HuH-7.5 (cell line): ENCODE data around the gene ADAMTS12.
A peak's percentile ranks its signal among the peaks of the same experiment; 100 is the strongest.

Experiments used
- DNase-seq: peaks from one replicate; pipeline ENCODE4 v3.0.0; 2011; ENCODE audit warnings: low spot score

Gene ADAMTS12

DNA sequence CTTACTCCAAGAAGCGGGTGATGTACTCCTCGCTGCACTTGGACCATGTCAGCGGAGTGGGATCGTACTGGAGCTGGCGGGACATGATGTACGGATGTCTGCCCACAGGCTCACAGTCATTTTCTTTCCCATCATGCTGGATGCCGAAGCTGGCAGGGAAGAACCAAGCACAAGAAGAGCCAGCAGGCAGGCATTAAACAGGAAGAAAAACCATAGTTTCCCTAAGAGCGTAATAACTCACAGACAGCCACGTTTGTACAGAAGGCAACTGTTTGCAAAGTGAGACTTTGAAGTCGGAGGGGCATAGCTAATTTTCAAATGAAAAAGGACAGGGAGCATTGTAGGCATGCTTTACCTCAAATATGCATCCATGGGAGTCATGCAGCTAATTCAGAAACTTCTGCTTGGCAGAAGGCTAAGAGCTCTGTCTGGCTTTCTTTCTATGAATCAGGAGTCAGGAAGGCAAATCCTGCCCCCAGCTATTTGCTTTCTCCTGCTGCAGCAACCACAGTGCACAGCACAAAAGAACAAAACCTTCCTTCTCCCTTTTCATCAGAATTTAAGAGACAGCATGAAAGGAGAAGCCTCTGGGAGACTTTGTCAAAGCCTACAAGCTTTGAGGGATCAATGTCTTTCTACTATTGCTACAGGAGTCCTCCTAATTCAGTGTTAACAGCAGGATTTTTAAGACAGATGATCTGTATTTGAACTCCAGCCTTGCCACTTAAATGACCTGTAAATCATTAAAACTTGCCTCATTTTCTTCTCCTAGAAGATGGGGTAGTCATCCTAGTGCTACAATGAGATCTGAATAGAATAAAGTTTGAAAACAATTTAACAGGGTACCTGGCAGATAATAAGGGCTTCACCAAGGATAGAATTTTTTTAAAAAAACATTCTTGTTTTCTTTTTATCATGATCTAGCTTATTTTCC lies 242.0 kb downstream of the ADAMTS12 start:
- no peak for DNase-seq

DNA sequence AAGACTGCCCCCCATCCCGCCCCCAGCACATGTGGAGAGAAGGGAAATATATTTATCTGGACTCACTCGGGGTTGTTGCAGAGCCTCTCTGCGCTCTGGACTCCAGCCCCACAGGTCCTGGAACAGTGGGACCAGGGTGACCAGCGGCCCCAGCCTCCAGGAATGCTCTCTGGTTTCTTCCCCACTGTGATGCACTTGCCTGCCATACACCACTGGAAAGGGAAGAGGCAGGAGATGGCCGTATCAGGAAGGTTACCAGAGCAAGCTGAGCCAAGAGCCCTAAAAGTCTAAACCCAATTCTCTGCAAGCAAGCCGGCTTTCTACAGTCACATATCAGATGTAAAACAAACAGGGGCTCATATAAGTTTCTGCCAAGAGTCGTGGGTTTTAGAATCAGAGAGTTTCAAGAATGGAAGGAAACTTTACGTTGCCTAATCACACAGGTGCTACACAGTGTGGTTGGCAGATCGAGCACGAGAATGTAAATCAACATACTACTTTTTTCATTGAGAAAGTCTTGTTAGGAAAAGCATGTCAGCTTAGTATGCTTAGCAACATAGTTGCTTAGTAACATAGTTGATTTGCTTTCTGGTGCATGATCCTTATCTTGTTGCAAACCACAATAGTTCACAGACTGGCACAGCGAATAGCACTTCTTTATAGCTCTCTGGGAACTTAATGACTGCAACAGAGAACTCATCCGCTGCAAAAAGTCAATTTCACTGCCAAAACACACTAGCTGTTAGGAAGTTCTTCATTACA lies 249.9 kb downstream of the ADAMTS12 start:
- no peak for DNase-seq

DNA sequence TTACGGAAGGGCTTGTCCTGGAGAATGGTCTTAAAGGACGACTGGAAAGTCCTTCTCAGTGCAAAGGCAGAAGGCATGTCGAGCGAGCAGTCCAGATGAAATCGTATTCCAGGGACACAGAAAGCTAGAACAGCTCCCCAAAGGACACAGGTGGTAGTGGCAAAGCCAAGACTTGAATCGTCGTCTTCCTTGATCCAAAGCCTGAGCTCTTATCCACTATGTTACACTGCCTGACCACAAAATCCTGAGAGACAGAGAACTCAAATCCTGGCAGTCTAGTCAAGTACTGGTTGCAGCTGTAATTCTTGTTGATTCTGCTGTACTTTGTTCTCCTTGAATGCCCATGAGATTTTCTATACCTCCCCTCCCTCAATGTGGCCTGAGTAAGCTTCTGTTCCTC lies 252.3 kb downstream of the ADAMTS12 start:
- DNase-seq = no peak

DNA sequence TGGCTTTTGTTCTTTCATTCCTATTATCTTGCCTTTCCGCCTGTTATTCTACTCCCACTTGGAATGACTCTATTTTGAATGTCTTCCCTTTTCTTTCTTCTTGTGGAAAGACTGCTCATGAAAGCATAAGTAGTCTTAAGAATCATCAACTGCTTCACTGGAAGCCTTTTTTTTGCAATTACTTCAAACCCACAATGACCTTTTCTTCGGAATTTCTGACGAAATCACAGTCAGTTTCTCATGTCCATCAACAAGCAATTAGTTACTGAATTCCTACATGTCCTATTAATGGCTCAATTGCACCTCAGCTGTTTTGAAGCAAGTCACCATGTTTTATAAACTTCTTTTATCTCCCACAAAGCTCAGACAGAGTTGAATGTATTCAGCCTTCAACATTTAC lies 254.8 kb downstream of the ADAMTS12 start:
- DNase-seq = no peak

DNA sequence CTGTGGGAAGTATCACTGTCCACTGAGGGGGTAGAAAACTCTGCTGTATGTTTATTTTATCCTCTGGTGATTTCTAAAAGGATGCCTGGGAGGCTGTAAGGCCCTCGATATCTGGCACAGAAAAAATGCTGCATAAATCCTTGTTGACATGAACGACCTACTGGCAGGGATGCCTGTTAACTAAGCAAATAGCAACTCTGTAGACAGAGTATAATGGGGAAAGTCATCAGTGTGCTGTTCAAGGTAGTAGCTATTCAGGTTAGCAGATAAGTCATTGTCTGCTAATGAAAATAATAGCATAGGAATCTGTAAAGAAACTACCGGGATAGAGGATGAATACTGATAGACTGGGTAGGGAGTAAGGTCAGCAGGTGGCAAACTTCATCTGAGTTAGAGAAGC lies 256.2 kb downstream of the ADAMTS12 start:
- DNase-seq = no peak

DNA sequence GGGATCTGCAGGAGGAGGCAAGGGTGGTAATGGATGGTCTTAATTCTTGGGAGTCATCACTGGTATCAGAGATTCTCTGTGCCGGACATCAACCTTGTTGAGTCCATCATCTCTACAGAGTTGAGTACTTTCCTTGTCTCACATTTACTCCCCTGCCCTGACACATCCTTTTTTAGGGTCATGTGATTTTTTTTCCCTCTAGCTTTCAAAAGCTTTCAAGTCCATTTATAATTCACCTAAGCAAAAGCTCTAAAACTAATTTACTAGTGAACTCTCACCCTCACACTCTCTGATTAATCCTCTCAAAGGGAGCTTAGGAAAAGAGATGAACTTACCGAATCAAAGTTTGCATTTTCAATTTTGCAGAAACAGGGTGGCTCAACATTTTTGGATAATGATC lies 258.1 kb downstream of the ADAMTS12 start:
- DNase-seq = no peak

DNA sequence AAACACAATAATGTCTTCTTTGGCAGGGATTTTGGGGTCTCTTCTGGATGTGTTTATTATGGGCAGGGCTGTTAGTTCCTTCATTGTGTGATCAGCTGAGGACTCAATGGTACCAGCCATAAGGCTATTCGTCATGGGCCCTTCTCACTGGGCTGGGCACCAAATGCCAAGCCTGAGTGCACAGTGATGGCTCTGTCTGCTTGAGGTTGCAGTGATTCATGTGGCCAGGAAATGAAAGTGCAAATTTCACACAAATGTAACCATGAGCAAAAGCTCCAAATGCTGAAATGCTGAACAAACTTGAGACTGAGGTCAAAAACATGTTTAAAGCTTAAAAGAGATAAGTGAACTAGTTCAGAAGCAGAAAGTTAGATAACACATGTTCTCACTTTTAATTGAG lies 260.0 kb downstream of the ADAMTS12 start:
- DNase-seq = no peak

DNA sequence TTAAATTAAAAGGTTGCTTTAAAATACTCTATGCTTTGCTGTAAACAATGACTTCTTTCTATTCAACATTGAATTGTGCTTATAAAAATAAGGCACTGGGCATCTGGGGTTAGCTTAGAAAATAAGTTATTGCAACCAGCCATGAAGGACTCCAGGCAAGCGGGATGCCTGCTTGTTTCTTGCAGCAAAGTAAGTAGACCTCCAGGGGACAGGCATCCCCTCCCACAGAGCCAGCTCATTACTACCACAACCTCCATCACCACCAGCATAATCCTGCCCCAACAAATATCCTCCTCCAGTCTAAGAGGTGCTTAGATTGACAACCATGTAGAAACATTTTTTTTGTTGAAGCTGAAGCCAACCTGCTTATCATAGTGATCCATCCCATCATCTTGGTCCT lies 260.7 kb downstream of the ADAMTS12 start:
- DNase-seq = no peak

DNA sequence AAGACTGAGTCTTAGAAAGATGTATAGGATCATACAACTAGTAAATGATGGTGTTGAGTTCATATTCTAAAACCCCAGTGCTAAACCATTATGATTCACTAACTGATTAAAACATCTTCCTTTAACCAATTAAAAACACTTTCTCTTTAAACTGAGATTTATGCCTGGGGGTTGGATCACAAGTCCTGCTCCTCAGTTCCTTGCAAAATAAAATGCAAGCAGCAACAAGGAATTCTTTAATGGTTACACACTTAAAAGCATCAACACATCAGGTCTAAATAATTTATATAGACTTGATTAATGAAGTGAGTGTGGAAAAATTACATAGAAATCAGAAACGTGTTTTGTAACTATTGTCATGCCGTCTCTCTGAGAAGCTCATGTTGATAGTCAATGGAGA lies 261.8 kb downstream of the ADAMTS12 start:
- DNase-seq = no peak

DNA sequence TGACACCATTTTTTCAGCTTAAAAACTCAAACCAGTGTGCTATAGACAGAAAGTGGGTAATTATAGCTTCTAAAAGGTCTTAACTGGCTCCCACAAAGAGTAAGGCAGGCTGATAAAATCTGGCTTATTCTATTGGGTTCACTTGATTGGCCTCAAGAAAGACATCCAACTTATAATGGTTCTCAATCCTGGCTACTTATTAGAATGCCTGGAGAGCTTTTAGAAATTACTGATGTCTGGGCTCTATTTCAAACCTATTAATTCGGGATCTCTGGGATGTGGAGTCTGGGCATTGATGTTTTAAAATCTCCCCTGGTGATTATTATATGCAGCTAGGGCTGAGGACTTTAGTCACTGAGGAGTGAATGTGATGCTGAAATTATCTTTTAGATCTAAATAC lies 263.0 kb downstream of the ADAMTS12 start:
- DNase-seq = no peak

DNA sequence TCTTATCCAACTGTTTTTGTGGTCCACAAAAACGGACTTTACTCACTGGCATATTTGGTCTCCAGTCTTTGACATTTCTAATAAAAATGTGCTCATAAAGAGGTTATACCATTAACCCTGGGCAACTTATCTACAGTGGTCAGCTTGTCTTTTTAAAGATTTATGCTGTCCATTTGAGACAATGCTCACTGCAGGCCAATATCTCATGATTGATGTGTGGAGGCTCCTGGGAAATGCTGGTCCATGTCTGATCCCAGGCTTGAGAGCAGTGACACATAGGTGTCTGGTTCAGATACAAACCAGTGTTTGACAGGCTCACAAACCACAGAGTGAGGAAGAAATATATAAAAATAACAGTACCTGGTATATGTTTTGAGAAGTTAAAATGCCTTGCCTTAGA lies 270.3 kb downstream of the ADAMTS12 start:
- DNase-seq = no peak

DNA sequence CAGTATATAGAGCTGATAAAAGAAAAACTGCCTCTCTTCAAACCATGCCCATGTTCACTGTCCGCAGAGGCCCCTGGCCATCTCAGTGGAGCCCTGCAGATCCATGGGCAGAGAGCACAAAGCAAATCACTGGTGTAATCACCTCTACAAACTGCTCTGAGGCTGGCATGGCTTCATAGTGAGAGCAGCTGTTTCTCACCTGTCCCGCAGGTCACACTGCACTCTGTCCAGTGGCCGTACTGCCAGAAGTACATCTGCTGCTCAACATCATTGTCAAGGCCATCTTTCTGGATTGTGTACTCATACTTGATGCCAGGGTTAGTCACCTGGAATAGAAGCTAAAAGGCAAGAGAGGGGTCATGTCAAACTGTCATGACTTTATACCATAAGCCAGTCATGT lies 277.8 kb downstream of the ADAMTS12 start:
- no peak for DNase-seq

DNA sequence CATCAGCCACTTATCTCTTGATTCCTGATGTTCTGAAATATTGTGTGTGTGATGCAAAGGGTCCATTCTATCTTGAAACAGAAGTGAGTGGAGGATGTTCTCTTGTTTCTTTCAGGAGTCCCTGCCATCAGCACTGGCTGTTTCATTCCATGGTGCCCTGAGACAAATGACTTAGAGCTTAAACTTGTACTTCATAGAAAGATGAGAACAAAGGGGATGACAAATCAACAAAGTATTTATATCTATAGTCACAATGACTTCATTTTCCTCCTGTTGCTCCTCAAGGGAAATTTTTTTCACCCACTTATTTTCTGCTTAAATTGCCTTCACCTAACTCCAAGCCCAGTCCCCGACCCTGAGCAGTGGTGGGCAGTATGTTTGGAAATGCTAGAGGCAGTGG lies 279.4 kb downstream of the ADAMTS12 start:
- no peak for DNase-seq

DNA sequence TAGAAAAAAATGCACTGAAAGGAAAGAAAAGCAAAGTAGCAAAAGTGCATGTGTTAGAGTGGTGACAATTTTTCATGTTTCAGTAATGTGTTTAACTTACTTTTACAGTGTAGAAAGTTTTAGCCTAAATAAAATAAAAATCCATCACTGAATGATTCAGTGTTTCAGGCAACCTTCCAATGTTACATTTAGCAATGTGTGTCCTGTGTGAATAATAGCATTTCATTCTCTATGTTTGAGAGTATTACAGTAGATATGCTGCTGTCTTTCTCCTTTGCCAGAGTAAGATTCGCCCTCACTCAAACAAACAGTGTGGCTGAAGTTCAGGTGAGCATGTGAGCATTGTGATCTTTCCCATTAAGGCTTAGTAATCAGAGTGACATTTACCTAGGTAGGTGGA lies 279.9 kb downstream of the ADAMTS12 start:
- DNase-seq = no peak

DNA sequence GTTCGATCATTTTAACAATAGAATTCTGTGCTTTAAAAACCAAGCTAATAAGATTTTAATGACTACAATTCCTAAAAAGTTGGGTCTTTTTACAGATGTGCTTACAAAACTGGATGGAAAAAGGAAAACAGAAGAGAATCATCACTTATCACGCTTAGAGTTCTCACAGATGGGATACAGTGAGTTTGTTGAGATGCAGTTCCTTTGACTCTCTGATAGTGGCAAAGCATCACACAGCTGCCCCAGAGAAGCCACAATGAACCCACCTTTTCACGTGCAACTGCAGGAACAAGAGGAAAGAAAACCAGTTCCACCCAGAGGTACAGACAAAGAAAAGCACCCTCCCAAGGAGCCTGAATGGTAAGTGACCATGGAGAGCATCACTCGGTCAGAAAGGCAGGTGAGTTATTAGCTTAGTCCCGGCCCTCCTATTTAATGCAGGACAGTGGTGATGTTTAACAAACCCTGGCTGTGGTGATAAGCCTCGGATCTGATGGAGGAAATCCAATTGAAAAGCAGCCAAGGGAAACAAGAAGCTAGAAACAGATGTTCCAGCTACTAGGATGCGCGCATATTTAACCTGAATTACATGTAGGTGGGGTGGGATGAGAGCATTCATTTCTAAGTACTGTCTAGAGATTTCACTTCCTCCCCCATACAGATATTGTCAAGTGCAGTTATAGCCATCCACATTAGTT lies 283.3 kb downstream of the ADAMTS12 start:
- DNase-seq = no peak

DNA sequence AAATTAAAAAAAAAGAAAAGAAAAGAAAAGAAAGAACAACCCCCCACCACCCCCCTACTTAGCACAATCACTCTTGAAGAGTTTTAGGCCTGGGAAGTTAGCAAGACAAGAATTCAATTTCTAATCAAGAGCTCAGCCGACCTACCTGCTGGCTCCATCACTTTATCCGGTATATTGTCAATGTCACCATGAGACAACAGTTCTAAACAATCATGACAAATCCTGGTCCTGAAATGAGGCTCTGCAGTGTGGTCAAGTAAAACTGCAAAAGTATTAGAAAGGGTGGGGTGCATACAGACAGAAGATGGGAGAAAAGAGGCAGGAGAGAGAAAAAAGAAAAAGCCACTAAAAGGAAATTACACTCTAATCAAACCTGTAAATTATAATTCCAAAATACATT lies 287.3 kb downstream of the ADAMTS12 start:
- no peak for DNase-seq

DNA sequence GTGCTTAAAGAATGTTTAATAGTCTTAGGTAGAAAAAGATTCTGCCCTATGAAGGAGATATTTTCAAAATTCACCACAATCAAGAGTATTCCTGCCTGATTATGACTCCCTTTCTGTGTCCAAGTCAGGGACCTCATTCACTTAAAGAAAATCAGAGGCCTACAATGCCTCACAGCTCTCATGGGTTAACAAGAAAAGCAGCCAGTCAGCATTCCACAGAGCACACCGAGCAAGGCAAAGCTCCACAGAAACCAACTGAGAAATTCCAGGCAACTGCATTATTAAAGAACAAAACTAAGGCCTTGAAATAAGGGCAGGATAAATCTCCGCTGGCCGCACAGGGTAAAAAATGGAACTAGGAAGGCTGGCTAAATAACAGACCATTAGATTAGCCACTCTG lies 289.9 kb downstream of the ADAMTS12 start:
- DNase-seq = no peak

DNA sequence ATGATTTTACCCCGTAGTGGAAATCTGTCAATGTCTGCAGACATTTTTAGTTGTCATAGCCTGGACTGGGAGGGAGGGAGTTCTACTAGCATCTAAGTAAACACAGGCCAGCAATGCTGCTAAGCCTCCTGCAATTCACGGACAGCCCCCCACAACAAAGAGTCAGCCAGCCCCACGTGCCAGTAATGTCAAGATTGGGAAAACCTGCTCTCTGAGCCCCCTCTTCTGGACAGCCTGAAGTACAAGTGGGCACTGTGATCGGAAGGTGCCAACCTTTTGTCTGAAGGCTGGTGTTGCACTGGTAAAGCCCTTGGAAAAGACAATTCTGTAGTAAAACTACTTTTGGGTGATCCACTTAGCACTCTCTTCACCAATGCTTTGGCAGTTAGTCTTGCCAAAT lies 296.5 kb downstream of the ADAMTS12 start:
- no peak for DNase-seq

DNA sequence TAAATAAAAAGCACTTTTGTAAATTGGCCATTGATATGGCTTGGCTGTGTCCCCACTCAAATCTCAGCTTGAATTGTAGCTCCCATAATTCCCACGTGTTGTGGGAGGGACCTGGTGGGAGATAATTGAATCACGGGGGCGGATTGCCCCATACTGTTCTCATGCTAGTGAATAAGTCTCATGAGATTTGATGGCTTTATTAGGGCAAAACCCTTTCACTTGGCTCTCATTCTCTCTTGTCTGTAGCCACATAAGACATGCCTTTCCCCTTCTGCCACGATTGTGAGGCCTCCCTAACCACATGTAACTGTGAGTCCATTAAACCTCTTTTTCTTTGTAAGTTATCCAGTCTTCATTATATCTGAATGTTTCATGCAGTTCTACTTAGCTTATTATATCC lies 297.8 kb downstream of the ADAMTS12 start:
- DNase-seq = no peak

DNA sequence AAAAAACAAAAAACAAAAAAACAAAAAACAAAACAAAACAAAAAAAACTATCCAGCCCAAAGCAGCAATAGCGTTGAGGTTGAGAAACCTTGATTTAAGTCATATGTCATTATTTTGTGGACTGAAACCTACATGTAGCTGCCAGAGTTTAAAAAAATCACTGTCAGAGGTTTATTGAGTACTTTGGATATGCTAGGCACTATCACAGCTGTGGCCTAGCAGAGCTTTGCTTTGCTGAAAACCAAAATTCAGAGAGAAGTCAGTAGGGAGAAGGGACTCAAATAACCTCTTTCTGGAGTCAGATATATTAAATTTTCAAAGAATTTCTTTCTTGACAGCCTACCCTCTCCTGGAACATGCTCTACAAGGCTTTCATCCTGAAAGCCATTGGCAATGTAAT lies 299.5 kb downstream of the ADAMTS12 start:
- DNase-seq = no peak

DNA sequence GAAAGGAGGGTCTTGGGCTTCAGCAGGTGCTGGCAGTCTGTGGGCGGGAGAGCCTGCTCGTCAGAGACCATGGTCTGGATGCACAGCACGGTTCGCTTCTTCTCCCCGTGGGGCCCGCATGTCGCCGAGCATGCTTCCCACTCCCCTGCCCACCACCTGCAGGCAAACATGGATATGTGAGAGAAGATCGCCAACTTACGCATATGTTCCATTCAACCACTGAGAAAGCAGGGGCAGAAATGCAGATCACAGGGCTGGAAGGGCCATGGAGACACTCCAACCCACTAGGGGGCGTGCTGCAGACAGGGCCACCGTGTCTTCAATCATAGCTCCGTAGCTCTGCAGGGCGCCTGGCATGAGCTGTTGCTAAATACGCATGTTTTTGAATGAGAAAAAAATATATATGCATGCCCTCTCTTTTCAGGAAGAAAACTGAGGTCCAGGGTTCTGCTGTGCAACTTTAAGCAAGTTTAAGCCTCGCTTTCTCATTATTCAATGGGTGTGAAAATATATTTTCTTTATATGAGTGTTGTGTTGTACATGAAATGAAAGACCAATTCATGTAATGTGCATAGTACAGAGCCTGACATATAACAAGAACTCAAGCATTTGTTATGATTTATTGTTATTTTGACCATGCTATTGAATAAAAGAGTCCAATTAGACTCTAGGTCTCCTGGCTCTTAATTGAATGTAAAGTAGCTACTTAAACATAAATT lies 303.0 kb downstream of the ADAMTS12 start:
- DNase-seq = peak; percentile 44

DNA sequence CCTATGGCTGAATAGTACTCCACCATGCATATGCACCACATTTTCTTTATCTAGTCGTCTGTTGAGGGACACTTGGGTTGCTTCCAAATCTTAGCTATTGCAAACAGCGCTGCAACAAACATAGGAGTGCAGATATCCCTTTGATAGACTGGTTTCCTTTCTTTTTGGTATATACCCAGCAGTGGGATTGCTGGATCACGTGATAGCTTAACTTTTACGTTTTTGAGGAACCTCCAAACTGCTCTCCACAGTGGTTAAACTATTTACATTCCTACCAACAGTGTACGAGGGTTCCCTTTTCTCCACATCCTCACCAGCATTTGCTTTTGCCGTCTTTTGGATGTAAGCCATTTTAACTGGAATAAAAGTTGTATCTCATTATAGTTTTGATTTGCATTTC lies 308.5 kb downstream of the ADAMTS12 start:
- DNase-seq = no peak
